ENCODE results near the gene NUP42. TPM values are rescaled to one million over a fixed set of nuclear protein-coding genes. Genes with fewer than 3 reads are reported as not detected.

Gene NUP42
- polyA plus RNA-seq, 1 donor (not counting 4 experiments of a cell fraction or from before 2014, with no cell fraction given): 34.2 TPM

GRCh38 chr7:23184709-23185359, 3.0 kb downstream of the NUP42 start:
- Histone ChIP-seq H3K9me1 (ENCODE audit: control insufficient read depth, extremely low read depth, insufficient read depth, low read length) (no peaks in the 10 kb centered on the region), H3K36me3 (ENCODE audit: control insufficient read depth in 2 of 2, extremely low read depth in 1 of 2, insufficient read depth in 2 of 2, low read length in 2 of 2) (peaks cover 9 to 16% of the 10 kb centered on the region in 2 experiments), H3K9ac (ENCODE audit: control insufficient read depth, extremely low read depth, insufficient read depth, low read length) (no peak overlapping the region), H2AFZ (ENCODE audit: control insufficient read depth, low read length) (no peak overlapping the region), H3K4me2 (ENCODE audit: control insufficient read depth, extremely low read depth, insufficient read depth, low read depth, low read length) (peak overlapping the region; percentile 90), H3K27ac (ENCODE audit: control insufficient read depth, insufficient read depth, low read length) (no peak overlapping the region), H3K9me3 (ENCODE audit: control insufficient read depth, low read depth, low read length) (no peaks in the 10 kb centered on the region), H3K4me1 (ENCODE audit: control insufficient read depth, extremely low read depth, insufficient read depth, low read length) (peaks cover 19% of the 10 kb centered on the region), H3K27me3 (ENCODE audit: control insufficient read depth, extremely low read depth, insufficient read depth, low read length) (no peaks in the 10 kb centered on the region), H3K79me2 (ENCODE audit: control insufficient read depth, insufficient read depth, low read length) (peaks cover 46% of the 10 kb centered on the region), H4K20me1 (ENCODE audit: control insufficient read depth, extremely low read depth, insufficient read depth, low read length) (no peaks in the 10 kb centered on the region), H3K4me3 (ENCODE audit: control insufficient read depth in 2 of 3, extremely low read depth in 1 of 3, insufficient read depth in 2 of 3, low read depth in 1 of 3, low read length in 3 of 3) (no peak overlapping the region)
- FAIRE-seq (peak; percentile 48), DNase-seq (ENCODE audit: low read depth, low spot score) (peak; percentile 17)
- TF ChIP-seq CTCF (optimal IDR thresholded peaks at IDR 0.05 in 1 of 3, IDR thresholded peaks at IDR 0.05 in 1 of 3, conservative IDR thresholded peaks at IDR 0.05 in 1 of 3; ENCODE audit: extremely low read depth in 1 of 3, insufficient read depth in 2 of 3, low read length in 3 of 3) (peak; percentile 51 to 62 (median 58)), EZH2 (IDR thresholded peaks at IDR 0.05; ENCODE audit: low read length) (no peak)
- dilution Hi-C loops (cut with MboI; ENCODE audit: extremely low pct_ligation_motif_present, low sequenced_read_pairs): no loop called here

GRCh38 chr7:23185980-23186379, 4.1 kb downstream of the NUP42 start:
- Histone ChIP-seq H2AFZ (ENCODE audit: control insufficient read depth, low read length) (no peak overlapping the region), H3K36me3 (ENCODE audit: control insufficient read depth in 2 of 2, extremely low read depth in 1 of 2, insufficient read depth in 2 of 2, low read length in 2 of 2) (peaks cover 9 to 21% of the 10 kb centered on the region in 2 experiments), H3K4me2 (ENCODE audit: control insufficient read depth, extremely low read depth, insufficient read depth, low read depth, low read length) (no peak overlapping the region), H3K9me3 (ENCODE audit: control insufficient read depth, low read depth, low read length) (no peaks in the 10 kb centered on the region), H3K27ac (ENCODE audit: control insufficient read depth, insufficient read depth, low read length) (no peak overlapping the region), H3K27me3 (ENCODE audit: control insufficient read depth, extremely low read depth, insufficient read depth, low read length) (no peaks in the 10 kb centered on the region), H3K4me1 (ENCODE audit: control insufficient read depth, extremely low read depth, insufficient read depth, low read length) (peaks cover 15% of the 10 kb centered on the region), H3K9ac (ENCODE audit: control insufficient read depth, extremely low read depth, insufficient read depth, low read length) (no peak overlapping the region), H3K79me2 (ENCODE audit: control insufficient read depth, insufficient read depth, low read length) (peaks cover 49% of the 10 kb centered on the region), H3K4me3 (ENCODE audit: control insufficient read depth in 2 of 3, extremely low read depth in 1 of 3, insufficient read depth in 2 of 3, low read depth in 1 of 3, low read length in 3 of 3) (no peak overlapping the region), H4K20me1 (ENCODE audit: control insufficient read depth, extremely low read depth, insufficient read depth, low read length) (no peaks in the 10 kb centered on the region), H3K9me1 (ENCODE audit: control insufficient read depth, extremely low read depth, insufficient read depth, low read length) (no peaks in the 10 kb centered on the region)
- TF ChIP-seq EZH2 (IDR thresholded peaks at IDR 0.05; ENCODE audit: low read length) (no peak), CTCF (optimal IDR thresholded peaks at IDR 0.05 in 1 of 3, IDR thresholded peaks at IDR 0.05 in 1 of 3, conservative IDR thresholded peaks at IDR 0.05 in 1 of 3; ENCODE audit: extremely low read depth in 1 of 3, insufficient read depth in 2 of 3, low read length in 3 of 3) (no peak)
- dilution Hi-C loops (cut with MboI; ENCODE audit: extremely low pct_ligation_motif_present, low sequenced_read_pairs): no loop called here
- DNase-seq (ENCODE audit: low read depth, low spot score) (no peak), FAIRE-seq (no peak)

All from keratinocyte (primary cell).